Suprapubic skin (tissue), 4 donors: ENCODE data around the gene LRRC8C.

ENCODE experiments used
- POLR2A ChIP-seq, 2 donors: fragments of 450-650 bp; IDR thresholded peaks; one replicate each; pipeline ENCODE4 v1.6.1; 2017; ENCODE audit warnings: antibody characterized with exemption in 2 of 2, mild to moderate bottlenecking in 2 of 2, moderate library complexity in 2 of 2
- POLR2AphosphoS5 ChIP-seq, 3 donors: sonication (generic); formaldehyde crosslinking; IDR thresholded peaks; one replicate each; pipeline ENCODE4 v1.6.1; 2017; ENCODE audit warnings: antibody characterized with exemption in 3 of 3
- TF ChIP-seq, protein P1 (sequence below), 2 donors: fragments of 200-600 bp in 1 of 2; fragments of 450-650 bp in 1 of 2; sonication (generic) in 1 of 2; IDR thresholded peaks; one replicate each; pipeline ENCODE4 v1.5.1; 2016 to 2019; ENCODE audit warnings: antibody characterized with exemption in 2 of 2, mild to moderate bottlenecking in 1 of 2, moderate library complexity in 1 of 2

DNA sequence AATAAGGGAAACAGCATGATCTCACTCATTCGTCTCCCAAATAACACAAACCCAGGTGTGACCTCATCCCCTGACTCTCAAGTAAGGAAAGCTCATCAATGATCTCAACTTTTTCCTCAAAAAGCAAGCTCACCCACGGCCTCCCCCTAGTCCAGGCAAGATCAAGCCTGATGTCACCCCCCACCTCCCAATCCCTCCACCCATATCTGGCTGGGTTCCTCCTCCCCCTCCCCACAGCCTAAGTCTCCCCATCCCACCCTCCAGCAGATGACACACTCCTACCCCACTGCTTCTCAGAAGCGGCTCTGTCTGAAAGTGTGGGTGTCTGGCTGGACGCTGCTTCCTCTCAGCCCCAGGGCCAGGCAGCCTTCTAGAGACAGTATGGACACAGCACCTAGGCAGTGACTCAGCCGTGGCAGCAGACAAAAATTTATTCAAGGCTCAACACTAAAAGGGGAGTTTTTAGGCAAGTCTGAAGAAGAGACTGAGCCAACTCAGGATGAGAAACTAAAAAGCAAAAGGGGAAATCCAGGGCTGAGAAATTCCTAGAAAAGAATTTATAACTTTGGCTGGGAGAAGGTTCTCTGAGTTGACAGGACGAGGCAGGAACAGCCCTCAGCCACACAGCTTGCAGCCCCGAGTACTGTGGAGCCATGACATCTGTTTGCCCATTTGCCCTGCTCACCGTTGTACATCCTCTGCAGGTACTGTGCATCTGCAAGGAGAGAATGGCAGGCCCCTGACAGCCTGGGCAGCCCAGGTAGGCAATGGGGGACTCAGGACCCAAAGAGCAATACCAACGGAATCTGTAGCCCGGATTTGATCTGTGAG, 106.3 kb downstream of the LRRC8C start:
- TF ChIP-seq, protein P1, sequence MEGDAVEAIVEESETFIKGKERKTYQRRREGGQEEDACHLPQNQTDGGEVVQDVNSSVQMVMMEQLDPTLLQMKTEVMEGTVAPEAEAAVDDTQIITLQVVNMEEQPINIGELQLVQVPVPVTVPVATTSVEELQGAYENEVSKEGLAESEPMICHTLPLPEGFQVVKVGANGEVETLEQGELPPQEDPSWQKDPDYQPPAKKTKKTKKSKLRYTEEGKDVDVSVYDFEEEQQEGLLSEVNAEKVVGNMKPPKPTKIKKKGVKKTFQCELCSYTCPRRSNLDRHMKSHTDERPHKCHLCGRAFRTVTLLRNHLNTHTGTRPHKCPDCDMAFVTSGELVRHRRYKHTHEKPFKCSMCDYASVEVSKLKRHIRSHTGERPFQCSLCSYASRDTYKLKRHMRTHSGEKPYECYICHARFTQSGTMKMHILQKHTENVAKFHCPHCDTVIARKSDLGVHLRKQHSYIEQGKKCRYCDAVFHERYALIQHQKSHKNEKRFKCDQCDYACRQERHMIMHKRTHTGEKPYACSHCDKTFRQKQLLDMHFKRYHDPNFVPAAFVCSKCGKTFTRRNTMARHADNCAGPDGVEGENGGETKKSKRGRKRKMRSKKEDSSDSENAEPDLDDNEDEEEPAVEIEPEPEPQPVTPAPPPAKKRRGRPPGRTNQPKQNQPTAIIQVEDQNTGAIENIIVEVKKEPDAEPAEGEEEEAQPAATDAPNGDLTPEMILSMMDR (IDR thresholded peaks at IDR 0.05): no peak
- TF ChIP-seq POLR2AphosphoS5 (IDR thresholded peaks at IDR 0.05) (no peak), POLR2A (IDR thresholded peaks at IDR 0.05) (no peak)
